Glomerular endothelial cell (primary cell): ENCODE data around the gene CADPS2. TPM values are rescaled to one million over a fixed set of nuclear protein-coding genes. Genes with fewer than 3 reads are reported as not detected.

ENCODE experiments used
- DNase-seq: peaks from one replicate; pipeline ENCODE4 v3.0.0-alpha.2; 2011; ENCODE audit warnings: low read depth, low spot score; ENCODE audit errors: extremely low read depth
- total RNA-seq: library from RNA; depleted of rRNA; stranded (reverse); fragments of >200 nt; gene quantifications from 2 replicates; pipeline ENCODE4 v1.2.3, GENCODE V29; 2015

CADPS2 gene
- total RNA-seq, 1 donor from 2014 or later: 12.4 TPM

DNA sequence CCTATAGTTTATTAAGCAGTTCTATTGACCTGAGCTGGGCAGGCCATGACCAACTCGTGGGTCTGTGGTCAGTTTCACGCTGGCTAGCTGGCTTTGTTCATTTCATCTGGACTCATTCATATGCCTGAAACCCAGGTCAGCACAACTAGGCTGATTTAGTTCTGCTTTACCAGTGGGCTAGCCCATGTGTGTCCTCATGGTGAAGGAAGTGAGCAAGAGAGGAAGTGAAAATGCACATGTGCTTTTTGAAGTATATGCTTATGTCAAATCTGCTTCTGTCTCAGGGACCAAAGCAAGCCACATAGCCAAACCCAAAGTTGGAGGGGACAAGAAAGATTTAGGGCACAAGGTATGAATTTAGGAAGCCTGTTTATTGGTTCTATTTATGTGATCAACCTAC, 341.8 kb downstream of the CADPS2 start:
- DNase-seq: no peak

- DNase-seq: no peak
Measured at GRCh38 chr7:122543891-122544290, 342.4 kb downstream of the CADPS2 start.

- DNase-seq: no peak
Measured at GRCh38 chr7:122543166-122543565, 343.1 kb downstream of the CADPS2 start.

DNA sequence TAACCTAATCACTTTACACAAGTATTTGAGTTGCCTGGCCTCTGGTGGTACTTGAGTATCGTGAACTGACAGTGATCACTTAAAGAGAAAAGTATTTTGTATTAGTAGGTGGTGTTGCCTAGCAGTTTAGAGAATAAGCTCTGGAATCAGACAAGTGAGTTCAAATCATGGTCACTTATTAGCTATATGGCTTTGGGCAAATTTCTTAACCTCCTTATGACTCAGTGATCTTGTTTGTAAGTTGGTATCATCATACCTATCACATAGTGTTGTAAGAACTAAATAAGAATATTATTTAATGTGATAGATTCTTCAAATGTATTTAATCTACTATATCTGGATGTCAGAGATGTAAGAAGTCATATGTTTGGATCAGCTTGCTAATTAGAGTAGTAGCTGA, 351.2 kb downstream of the CADPS2 start:
- no peak for DNase-seq

GRCh38 chr7:122532406-122533269, 353.6 kb downstream of the CADPS2 start:
- DNase-seq: no peak

DNA sequence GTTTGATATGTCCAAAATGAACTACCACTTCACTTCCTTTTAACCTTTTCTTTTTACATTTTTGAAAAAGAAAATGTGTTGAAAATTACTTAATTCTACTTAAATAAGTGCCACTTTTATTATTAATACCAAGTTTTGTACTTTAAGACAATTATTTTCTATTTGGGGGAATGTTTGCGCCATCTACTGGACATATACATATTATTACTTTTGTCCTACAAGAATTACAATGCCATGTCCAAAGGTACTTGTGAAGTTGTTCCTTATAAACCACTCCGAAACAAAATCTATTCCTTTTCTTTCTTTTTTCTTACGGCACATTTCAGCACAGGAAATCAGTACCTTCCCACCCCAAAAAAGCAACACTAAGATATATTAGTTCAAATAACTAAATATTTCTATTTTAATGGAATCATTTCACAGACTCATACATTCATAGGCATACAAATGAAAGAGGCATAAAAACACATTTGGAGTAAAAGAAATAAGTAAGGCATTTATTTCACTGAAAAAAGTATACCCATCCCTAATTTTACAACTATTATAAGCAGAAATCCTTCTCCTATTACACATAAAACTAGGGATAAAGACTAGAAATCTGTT, 357.3 kb downstream of the CADPS2 start:
- DNase-seq: peak; percentile 42

DNA sequence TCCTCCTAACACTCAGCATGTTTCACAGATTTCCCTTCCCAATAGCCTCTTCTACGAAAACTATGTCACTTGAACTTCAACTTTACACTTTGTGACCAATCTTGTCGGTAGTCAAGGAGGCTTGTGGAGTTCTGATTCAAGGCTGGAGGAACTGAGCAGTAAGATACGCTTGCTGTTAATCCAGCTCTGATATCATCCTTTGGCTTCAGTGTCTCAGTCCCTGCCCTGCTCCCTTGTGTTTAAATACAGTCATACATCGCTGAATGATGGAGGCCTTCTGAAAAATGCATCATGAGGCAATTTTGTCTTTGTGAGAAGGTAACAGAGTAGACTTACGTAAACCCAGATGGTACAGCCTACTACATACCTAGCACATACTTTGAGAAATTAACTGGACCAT, 360.9 kb downstream of the CADPS2 start:
- no peak for DNase-seq

- DNase-seq: no peak
Measured at GRCh38 chr7:122521767-122522166, 364.5 kb downstream of the CADPS2 start.

DNA sequence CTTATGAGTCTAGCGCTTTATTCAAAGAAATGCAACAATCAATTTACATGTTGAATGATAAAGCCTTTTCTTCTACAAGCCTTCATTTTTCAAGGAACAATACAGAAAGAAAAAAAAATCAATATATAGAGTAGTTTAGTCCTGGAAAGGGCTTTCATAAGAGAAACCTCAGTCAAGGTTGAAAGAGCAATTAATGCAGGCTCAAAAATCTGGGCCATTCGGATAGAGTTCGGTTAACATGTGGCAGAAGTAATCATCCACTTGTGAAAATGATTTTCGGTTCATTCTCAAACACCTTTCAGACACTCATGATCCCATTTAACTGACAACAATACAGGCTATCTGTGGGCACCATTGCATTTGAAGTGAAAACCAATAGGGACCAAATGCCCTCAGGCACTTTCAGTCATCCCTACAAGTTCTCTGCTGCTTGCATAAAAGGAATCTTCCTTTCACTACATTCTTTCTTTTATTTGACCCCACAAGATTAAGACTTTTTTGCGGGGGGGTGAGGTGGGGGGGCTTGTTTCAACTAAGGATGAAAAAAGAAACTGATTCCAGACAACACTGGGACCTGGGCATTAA, 365.2 kb downstream of the CADPS2 start:
- DNase-seq: no peak

DNA sequence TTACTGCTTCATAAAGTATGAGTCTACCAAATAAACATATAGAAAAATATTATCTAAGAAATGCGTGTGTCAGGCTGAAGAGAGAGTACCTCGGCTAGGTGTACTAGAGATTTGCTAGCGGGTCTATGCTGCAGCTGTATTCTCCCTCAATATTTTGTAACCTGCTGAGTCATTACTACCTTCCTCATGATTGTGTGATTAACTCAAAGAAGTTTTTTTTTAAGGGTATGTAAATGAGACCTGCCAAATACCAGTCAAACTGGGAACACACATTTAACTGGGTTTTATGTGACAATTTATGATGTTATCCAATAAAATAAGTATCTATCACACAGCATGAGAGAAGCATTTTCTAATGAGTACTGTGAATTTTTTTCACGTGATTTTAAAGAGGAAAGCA, 367.8 kb downstream of the CADPS2 start:
- no peak for DNase-seq

GRCh38 chr7:122517576-122517975, 368.7 kb downstream of the CADPS2 start:
- no peak for DNase-seq

DNA sequence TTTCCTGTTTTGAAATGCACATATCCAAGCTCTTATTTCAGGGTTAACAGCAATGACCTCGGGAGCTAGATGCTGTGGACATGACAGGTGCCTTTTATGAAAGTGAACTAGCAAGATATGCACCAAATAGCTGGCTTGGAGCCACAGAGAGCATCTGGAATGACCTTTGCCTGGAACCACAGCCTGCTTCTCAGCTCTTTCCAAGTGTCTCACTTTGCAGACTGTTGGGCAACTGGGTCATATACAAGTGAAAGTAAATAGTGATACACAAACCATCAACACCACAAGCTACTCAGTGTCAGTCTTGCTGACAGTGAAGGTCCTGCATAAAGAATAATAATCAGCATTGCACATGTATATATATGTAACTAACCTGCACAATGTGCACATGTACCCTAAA, 370.9 kb downstream of the CADPS2 start:
- DNase-seq: no peak

- DNase-seq: no peak
Measured at GRCh38 chr7:122511268-122511667, 375.0 kb downstream of the CADPS2 start.

DNA sequence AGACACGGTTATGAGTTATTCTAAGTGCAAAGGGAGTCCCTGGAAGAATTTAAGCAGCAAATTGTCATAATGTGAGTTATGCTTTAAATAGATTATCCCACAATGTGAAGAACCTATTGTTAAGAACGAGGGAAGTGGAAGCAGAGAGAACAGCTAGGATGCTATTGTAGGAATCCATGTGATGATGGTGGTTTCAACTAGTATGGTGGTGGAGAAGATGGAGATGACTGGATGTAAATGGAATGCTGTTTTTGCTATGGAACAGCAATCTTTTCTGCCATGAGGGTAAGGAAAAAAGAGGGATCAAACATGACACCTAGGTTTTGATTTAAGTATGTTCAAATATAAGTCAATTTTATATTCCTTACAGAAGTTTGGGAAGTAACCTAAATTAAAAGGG, 378.7 kb downstream of the CADPS2 start:
- DNase-seq: no peak

GRCh38 chr7:122492007-122492406, 394.3 kb downstream of the CADPS2 start:
- no peak for DNase-seq

DNA sequence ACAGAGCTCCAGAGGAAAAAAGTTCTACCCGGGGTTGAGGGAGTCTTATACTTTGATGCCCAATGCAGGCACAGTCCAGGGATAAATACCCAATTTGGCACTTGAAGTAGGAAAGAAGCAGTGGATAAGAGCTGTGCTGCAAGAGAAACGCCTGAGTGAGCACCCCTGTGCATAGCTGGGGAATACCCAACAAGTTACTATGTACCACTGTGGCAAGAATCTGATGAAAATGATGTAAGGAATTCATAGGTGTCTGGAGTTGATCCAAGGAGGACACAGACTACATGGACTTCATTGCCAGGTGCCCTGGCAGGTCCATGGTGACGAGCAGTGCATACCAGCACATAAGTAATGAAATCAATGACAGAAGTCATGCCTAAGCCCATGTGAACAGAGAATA, 398.0 kb downstream of the CADPS2 start:
- no peak for DNase-seq

DNA sequence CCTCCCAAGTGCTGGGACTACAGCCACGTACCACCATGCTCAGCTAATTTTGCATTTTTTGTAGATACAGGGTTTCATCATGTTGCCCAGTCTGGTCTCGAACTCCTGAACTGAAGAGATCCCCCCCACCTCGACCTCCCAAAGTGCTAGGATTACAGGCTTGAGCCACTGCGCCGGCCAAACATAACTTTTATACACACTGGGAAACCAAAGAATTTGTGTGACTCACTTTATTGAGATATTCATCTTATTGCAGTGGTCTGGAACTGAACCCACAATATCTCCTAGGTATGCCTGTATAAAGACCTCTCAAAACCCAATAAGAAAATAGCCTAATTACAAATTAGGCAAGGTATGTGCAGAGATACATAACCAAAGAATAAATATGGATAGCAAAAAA, 399.1 kb downstream of the CADPS2 start:
- no peak for DNase-seq

GRCh38 chr7:122485856-122486255, 400.4 kb downstream of the CADPS2 start:
- no peak for DNase-seq

DNA sequence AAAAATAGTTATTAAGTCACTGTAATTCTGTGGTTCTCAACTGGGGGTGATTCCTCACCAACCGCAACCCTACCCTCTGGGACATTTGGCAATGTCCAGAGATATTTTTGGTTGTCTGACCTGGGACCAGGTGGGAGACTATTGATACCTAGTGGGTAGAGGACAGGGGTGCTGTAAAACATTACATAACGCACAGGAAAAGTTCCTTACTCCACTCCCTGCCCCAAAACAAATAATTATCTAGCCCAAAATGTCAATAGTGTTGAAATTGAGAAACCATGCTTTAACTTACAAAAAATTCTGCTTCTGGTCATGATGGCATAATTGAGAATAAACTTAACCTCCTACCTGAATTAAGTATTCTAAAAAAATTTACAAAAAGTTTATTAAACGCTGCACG, 404.0 kb downstream of the CADPS2 start:
- DNase-seq: no peak

DNA sequence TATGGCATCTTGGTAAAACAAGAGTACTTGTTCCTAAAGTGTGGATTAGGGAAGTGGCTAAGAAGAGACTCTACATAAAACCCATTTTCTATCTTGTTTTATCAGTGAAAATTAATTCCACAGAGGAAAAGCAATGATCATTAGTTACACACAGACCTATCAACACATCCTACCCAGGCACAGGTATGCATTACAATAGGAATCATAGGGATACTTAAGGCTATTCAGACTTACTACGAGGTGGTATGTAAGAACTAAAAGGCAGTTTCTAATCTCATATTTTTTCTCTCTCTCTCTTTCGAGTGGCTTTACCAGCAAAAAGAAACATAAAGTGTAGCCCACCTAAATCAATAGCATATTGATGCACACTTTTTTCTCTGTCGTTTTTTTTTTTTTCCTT, 415.4 kb downstream of the CADPS2 start:
- DNase-seq: no peak

GRCh38 chr7:122468945-122469344, 417.3 kb downstream of the CADPS2 start:
- DNase-seq: no peak
